Smooth muscle cell (in vitro differentiated cells): Measurements from ENCODE around the gene LBH. TPM values are rescaled to one million over a fixed set of nuclear protein-coding genes. Genes with fewer than 3 reads are reported as not detected.

Experiments
- DNase-seq: peaks from one replicate; lab custom pipeline; 2025; ENCODE audit not compliant: unreplicated experiment; lab: John Stamatoyannopoulos, UW
- H2AFZ ChIP-seq: fragments of 200-600 bp; sonication (generic); 2 replicates; pipeline ENCODE4 v1.6.0; 2016; ENCODE audit warnings: antibody characterized with exemption, low read depth, mild to moderate bottlenecking
- H3F3A ChIP-seq: fragments of 200-600 bp; sonication (generic); 2 replicates; pipeline ENCODE4 v1.6.0; 2017; ENCODE audit warnings: antibody characterized with exemption, low read depth
- H3K27ac ChIP-seq: fragments of 200-600 bp; sonication (generic); 2 replicates; pipeline ENCODE4 v1.5.1; 2016; ENCODE audit warnings: low read depth, mild to moderate bottlenecking
- H3K27me3 ChIP-seq: fragments of 200-600 bp; sonication (generic); 2 replicates; pipeline ENCODE4 v1.6.1; 2016; ENCODE audit warnings: low read depth, mild to moderate bottlenecking
- H3K36me3 ChIP-seq: fragments of 200-600 bp; sonication (generic); 2 replicates; pipeline ENCODE4 v1.5.1; 2016; ENCODE audit warnings: low read depth
- H3K4me1 ChIP-seq: fragments of 200-600 bp; sonication (generic); 2 replicates; pipeline ENCODE4 v1.5.1; 2016; ENCODE audit warnings: low read depth
- H3K4me2 ChIP-seq: fragments of 200-600 bp; sonication (generic); 2 replicates; pipeline ENCODE4 v1.6.0; 2016; ENCODE audit warnings: mild to moderate bottlenecking
- H3K4me3 ChIP-seq: fragments of 200-600 bp; sonication (generic); 2 replicates; pipeline ENCODE4 v1.5.1; 2016; ENCODE audit warnings: mild to moderate bottlenecking
- H3K79me2 ChIP-seq: fragments of 200-600 bp; sonication (generic); 2 replicates; pipeline ENCODE4 v1.6.0; 2016; ENCODE audit warnings: low read depth, mild to moderate bottlenecking
- H3K9ac ChIP-seq: fragments of 200-600 bp; sonication (generic); 2 replicates; pipeline ENCODE4 v1.6.0; 2016; ENCODE audit warnings: low read depth
- H3K9me3 ChIP-seq: fragments of 200-600 bp; sonication (generic); replicated peaks from 2 replicates; pipeline ENCODE4 v1.5.1; 2016; ENCODE audit warnings: low read depth
- H4K20me1 ChIP-seq: fragments of 200-600 bp; sonication (generic); 2 replicates; pipeline ENCODE4 v1.6.0; 2016; ENCODE audit warnings: low read depth
- CTCF ChIP-seq: fragments of 200-600 bp; sonication (generic); IDR thresholded peaks from 2 replicates; pipeline ENCODE4 v1.5.1; 2017; ENCODE audit warnings: borderline replicate concordance, mild to moderate bottlenecking, antibody characterized with exemption; ENCODE audit not compliant: insufficient read depth, poor library complexity, severe bottlenecking
- WGBS: methylation state at CpG from one replicate; pipeline ENCODE4 v1.1.7; 2016; ENCODE audit warnings: low lambda C conversion rate; 5-methylcytosine and 5-hydroxymethylcytosine counted together
- polyA plus RNA-seq: library from polyadenylated mRNA; unstranded; fragments of >200 nt; fragmentation: Nextera tagmentation; extraction: Ambion mirVana; gene quantifications from 2 replicates; pipeline ENCODE4 v1.2.1, GENCODE V29; 2016
- total RNA-seq: library from RNA; depleted of rRNA; stranded (reverse); fragments of >200 nt; gene quantifications from 2 replicates; pipeline ENCODE4 v1.2.3, GENCODE V29; 2014

Gene LBH
- total and polyA plus RNA-seq, 2 experiments from 2014 or later: 31.0 to 35.2 TPM

- DNase-seq: no peak
- Histone ChIP-seq H3F3A (no peaks in the 10 kb centered on the region), H4K20me1 (no peaks in the 10 kb centered on the region), H3K4me2 (peak overlapping the region; percentile 47), H3K9me3 (no peaks in the 10 kb centered on the region), H3K27me3 (peaks cover 3% of the 10 kb centered on the region), H3K4me3 (no peak overlapping the region), H3K79me2 (no peaks in the 10 kb centered on the region), H3K4me1 (peaks cover 5% of the 10 kb centered on the region), H2AFZ (peak overlapping the region; percentile 73), H3K27ac (peak overlapping the region; percentile 59), H3K36me3 (no peaks in the 10 kb centered on the region), H3K9ac (no peak overlapping the region)
- 44% methylated on average over 11 of the region's 11 CpGs for WGBS
- TF ChIP-seq CTCF: no peak
These were observed 13.5 kb upstream of the LBH start for GRCh38 chr2:30217644-30218337.

GRCh38 chr2:30218338-30218713 lies 13.0 kb upstream of the LBH start:
- no peak overlapping the region for H3K4me2 ChIP-seq

GRCh38 chr2:30218814-30219213 lies 12.5 kb upstream of the LBH start:
- TF ChIP-seq CTCF: no peak
- DNase-seq: no peak
- Histone ChIP-seq H2AFZ (no peak overlapping the region), H3K9me3 (no peaks in the 10 kb centered on the region), H3K79me2 (no peaks in the 10 kb centered on the region), H4K20me1 (no peaks in the 10 kb centered on the region), H3K27ac (peak overlapping the region; percentile 59), H3K4me1 (peaks cover 5% of the 10 kb centered on the region), H3K4me2 (no peak overlapping the region), H3K27me3 (peaks cover 3% of the 10 kb centered on the region), H3K9ac (no peak overlapping the region), H3F3A (no peaks in the 10 kb centered on the region), H3K4me3 (no peak overlapping the region), H3K36me3 (no peaks in the 10 kb centered on the region)
- WGBS: 53% methylated on average over 4 of the region's 4 CpGs

More at GRCh38 chr2:30218338-30218713, 13.0 kb upstream of the LBH start:
- Histone ChIP-seq H2AFZ (no peak overlapping the region), H3K4me1 (peaks cover 5% of the 10 kb centered on the region), H3K27ac (peak overlapping the region; percentile 59), H3K27me3 (peaks cover 3% of the 10 kb centered on the region), H3K79me2 (no peaks in the 10 kb centered on the region), H3K9ac (no peak overlapping the region), H3K9me3 (no peaks in the 10 kb centered on the region), H3F3A (no peaks in the 10 kb centered on the region), H4K20me1 (no peaks in the 10 kb centered on the region), H3K4me3 (no peak overlapping the region), H3K36me3 (no peaks in the 10 kb centered on the region)
- WGBS: 79% methylated on average over 6 of the region's 6 CpGs
- no peak for TF ChIP-seq CTCF
- DNase-seq: no peak
